ENCODE measurements around the gene TRIM65. TPM values are rescaled to one million over a fixed set of nuclear protein-coding genes. Genes with fewer than 3 reads are reported as not detected.

Gene TRIM65
- total and polyA plus RNA-seq, 2 donors from 2014 or later, result 11.5 to 23.6 TPM

GRCh38 chr17:75846692-75847613 lies 49.8 kb downstream of the TRIM65 start:
- TF ChIP-seq, protein P1, sequence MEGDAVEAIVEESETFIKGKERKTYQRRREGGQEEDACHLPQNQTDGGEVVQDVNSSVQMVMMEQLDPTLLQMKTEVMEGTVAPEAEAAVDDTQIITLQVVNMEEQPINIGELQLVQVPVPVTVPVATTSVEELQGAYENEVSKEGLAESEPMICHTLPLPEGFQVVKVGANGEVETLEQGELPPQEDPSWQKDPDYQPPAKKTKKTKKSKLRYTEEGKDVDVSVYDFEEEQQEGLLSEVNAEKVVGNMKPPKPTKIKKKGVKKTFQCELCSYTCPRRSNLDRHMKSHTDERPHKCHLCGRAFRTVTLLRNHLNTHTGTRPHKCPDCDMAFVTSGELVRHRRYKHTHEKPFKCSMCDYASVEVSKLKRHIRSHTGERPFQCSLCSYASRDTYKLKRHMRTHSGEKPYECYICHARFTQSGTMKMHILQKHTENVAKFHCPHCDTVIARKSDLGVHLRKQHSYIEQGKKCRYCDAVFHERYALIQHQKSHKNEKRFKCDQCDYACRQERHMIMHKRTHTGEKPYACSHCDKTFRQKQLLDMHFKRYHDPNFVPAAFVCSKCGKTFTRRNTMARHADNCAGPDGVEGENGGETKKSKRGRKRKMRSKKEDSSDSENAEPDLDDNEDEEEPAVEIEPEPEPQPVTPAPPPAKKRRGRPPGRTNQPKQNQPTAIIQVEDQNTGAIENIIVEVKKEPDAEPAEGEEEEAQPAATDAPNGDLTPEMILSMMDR (IDR thresholded peaks at IDR 0.05; ENCODE audit: borderline replicate concordance, extremely low read depth, insufficient read depth), result no peak
- DNase-seq (peak in 4 of 5 donors; percentile 51 to 73 (median 68)), FAIRE-seq (no peak)
- Histone ChIP-seq H3K9me3 (ENCODE audit: control insufficient read depth in 2 of 3, insufficient read depth in 1 of 3, low read length in 3 of 3) (no peaks in the 10 kb centered on the region), H3K9ac (ENCODE audit: low read length in 3 of 3) (no peak overlapping the region), H3K36me3 (ENCODE audit: control insufficient read depth in 2 of 3, insufficient read depth in 3 of 3, low read length in 3 of 3) (peaks cover 6 to 53% (median 36%) of the 10 kb centered on the region in 3 donors), H3K4me1 (ENCODE audit: control insufficient read depth in 2 of 3, insufficient read depth in 2 of 3, low read depth in 1 of 3, low read length in 3 of 3) (peaks cover 0 to 37% (median 16%) of the 10 kb centered on the region in 3 donors), H3K27me3 (ENCODE audit: control insufficient read depth, insufficient read depth, low read length) (no peaks in the 10 kb centered on the region), H3K4me3 (ENCODE audit: low read length in 3 of 3) (no peak overlapping the region), H3K27ac (ENCODE audit: low read depth in 2 of 2, low read length in 2 of 2) (no peak overlapping the region)
- intact Hi-C loops (cut with DNase I), result no loop called here

- H3K9me3 ChIP-seq (ENCODE audit: control insufficient read depth in 2 of 3, insufficient read depth in 1 of 3, low read length in 3 of 3), result no peaks in the 10 kb centered on the region
- no peak overlapping the region for H3K9ac ChIP-seq (ENCODE audit: low read length in 3 of 3)
- no peak overlapping the region for H3K4me3 ChIP-seq (ENCODE audit: low read length in 3 of 3)
- H3K27me3 ChIP-seq (ENCODE audit: control insufficient read depth, insufficient read depth, low read length), result no peaks in the 10 kb centered on the region
- TF ChIP-seq, protein P1 (IDR thresholded peaks at IDR 0.05; ENCODE audit: borderline replicate concordance, extremely low read depth, insufficient read depth), result no peak
- H3K27ac ChIP-seq (ENCODE audit: low read depth in 2 of 2, low read length in 2 of 2), result peak overlapping the region; percentile 47 to 86
- intact Hi-C loops (cut with DNase I), result no loop called here
- H3K36me3 ChIP-seq (ENCODE audit: control insufficient read depth in 2 of 3, insufficient read depth in 3 of 3, low read length in 3 of 3), result peaks cover 3 to 48% (median 34%) of the 10 kb centered on the region in 3 donors
- peaks cover 0 to 37% (median 16%) of the 10 kb centered on the region in 3 donors for H3K4me1 ChIP-seq (ENCODE audit: control insufficient read depth in 2 of 3, insufficient read depth in 2 of 3, low read depth in 1 of 3, low read length in 3 of 3)
- DNase-seq (peak in 2 of 5 donors; percentile 50 to 59), FAIRE-seq (no peak)
These were observed 50.6 kb downstream of the TRIM65 start for GRCh38 chr17:75845933-75846691.

- FAIRE-seq, result no peak
- H3K36me3 ChIP-seq (ENCODE audit: control insufficient read depth in 2 of 3, insufficient read depth in 3 of 3, low read length in 3 of 3), result peaks cover 3 to 40% (median 30%) of the 10 kb centered on the region in 3 donors
- H3K4me1 ChIP-seq (ENCODE audit: control insufficient read depth in 2 of 3, insufficient read depth in 2 of 3, low read depth in 1 of 3, low read length in 3 of 3), result peaks cover 0 to 37% (median 16%) of the 10 kb centered on the region in 3 donors
- TF ChIP-seq, protein P1 (IDR thresholded peaks at IDR 0.05; ENCODE audit: borderline replicate concordance, extremely low read depth, insufficient read depth), result peak; percentile 83
- H3K9me3 ChIP-seq (ENCODE audit: control insufficient read depth in 2 of 3, insufficient read depth in 1 of 3, low read length in 3 of 3), result no peaks in the 10 kb centered on the region
- peak overlapping the region in 2 of 3 donors; percentile 24 to 69 for H3K9ac ChIP-seq (ENCODE audit: low read length in 3 of 3)
- intact Hi-C loops (cut with DNase I), result no loop called here
- H3K27ac ChIP-seq (ENCODE audit: low read depth in 2 of 2, low read length in 2 of 2), result peak overlapping the region; percentile 82 to 86
- no peak overlapping the region for H3K4me3 ChIP-seq (ENCODE audit: low read length in 3 of 3)
- no peaks in the 10 kb centered on the region for H3K27me3 ChIP-seq (ENCODE audit: control insufficient read depth, insufficient read depth, low read length)
- DNase-seq, result peak; percentile 76 to 95 (median 84)
These were observed 51.6 kb downstream of the TRIM65 start for GRCh38 chr17:75845058-75845711.

All from kidney (tissue), 14 donors.